Hepatocyte (in vitro differentiated cells): ENCODE measurements around the gene KIAA0930. TPM values are rescaled to one million over a fixed set of nuclear protein-coding genes. Genes with fewer than 3 reads are reported as not detected.

Experiments
- DNase-seq: peaks from one replicate; pipeline ENCODE4 v3.0.0-alpha.2; 2016; ENCODE audit warnings: low spot score
- H2AFZ ChIP-seq: fragments of 200-600 bp; sonication (generic); 2 replicates; pipeline ENCODE4 v1.6.0; 2016; ENCODE audit warnings: antibody characterized with exemption, mild to moderate bottlenecking
- H3K27ac ChIP-seq: fragments of 200-600 bp; sonication (generic); 2 replicates; pipeline ENCODE4 v1.5.1; 2016; ENCODE audit warnings: mild to moderate bottlenecking
- H3K27me3 ChIP-seq: fragments of 200-600 bp; sonication (generic); 2 replicates; pipeline ENCODE4 v1.6.1; 2016
- H3K36me3 ChIP-seq: fragments of 200-600 bp; sonication (generic); replicated peaks from 2 replicates; pipeline ENCODE4 v1.5.1; 2016; ENCODE audit warnings: low read depth; ENCODE audit not compliant: insufficient read depth
- H3K4me1 ChIP-seq: fragments of 200-600 bp; sonication (generic); 2 replicates; pipeline ENCODE4 v1.5.1; 2016; ENCODE audit warnings: mild to moderate bottlenecking, moderate library complexity; ENCODE audit not compliant: insufficient read depth
- H3K4me2 ChIP-seq: fragments of 200-600 bp; sonication (generic); 2 replicates; pipeline ENCODE4 v1.6.0; 2016
- H3K4me3 ChIP-seq: fragments of 200-600 bp; sonication (generic); 2 replicates; pipeline ENCODE4 v1.5.1; 2016; ENCODE audit warnings: mild to moderate bottlenecking
- H3K79me2 ChIP-seq: fragments of 200-600 bp; sonication (generic); 2 replicates; pipeline ENCODE4 v1.6.0; 2017; ENCODE audit warnings: mild to moderate bottlenecking
- H3K9me2 ChIP-seq: fragments of 200-600 bp; sonication (generic); replicated peaks from 2 replicates; pipeline ENCODE4 v1.6.0; 2017; ENCODE audit warnings: mild to moderate bottlenecking; ENCODE audit not compliant: insufficient read depth
- H3K9me3 ChIP-seq: fragments of 200-600 bp; sonication (generic); 2 replicates; pipeline ENCODE4 v1.5.1; 2016; ENCODE audit warnings: low read depth, mild to moderate bottlenecking
- H4K20me1 ChIP-seq: fragments of 200-600 bp; sonication (generic); 2 replicates; pipeline ENCODE4 v1.6.0; 2016; ENCODE audit warnings: mild to moderate bottlenecking; ENCODE audit not compliant: insufficient read depth, poor library complexity, severe bottlenecking
- CTCF ChIP-seq: fragments of 200-600 bp; sonication (generic); IDR thresholded peaks from 2 replicates; pipeline ENCODE4 v1.5.1; 2016; ENCODE audit warnings: antibody characterized with exemption, mild to moderate bottlenecking; ENCODE audit not compliant: poor library complexity
- EZH2 ChIP-seq: fragments of 200-600 bp; sonication (generic); IDR thresholded peaks from 2 replicates; pipeline ENCODE4 v1.6.1; 2016; ENCODE audit warnings: antibody characterized with exemption, mild to moderate bottlenecking, borderline replicate concordance
- EZH2phosphoT487 ChIP-seq: fragments of 200-600 bp; sonication (generic); IDR thresholded peaks from one replicate; pipeline ENCODE4 v1.6.1; 2018; ENCODE audit warnings: antibody characterized with exemption, mild to moderate bottlenecking, low read depth, moderate library complexity; ENCODE audit not compliant: unreplicated experiment, severe bottlenecking
- WGBS: methylation state at CpG from one replicate; pipeline ENCODE4 v1.1.6; 2016; ENCODE audit warnings: low lambda C conversion rate; ENCODE audit errors: missing lambda C conversion rate; 5-methylcytosine and 5-hydroxymethylcytosine counted together
- polyA plus RNA-seq: library from polyadenylated mRNA; unstranded; fragments of >200 nt; fragmentation: Nextera tagmentation; extraction: Ambion mirVana; gene quantifications from 2 replicates; pipeline ENCODE4 v1.2.1, GENCODE V29; 2016
- total RNA-seq: library from RNA; depleted of rRNA; stranded (reverse); fragments of >200 nt; gene quantifications from 2 replicates; pipeline ENCODE4 v1.2.3, GENCODE V29; 2014

The KIAA0930 gene
- total and polyA plus RNA-seq, 2 experiments from 2014 or later, result 30.9 to 42.0 TPM

DNA sequence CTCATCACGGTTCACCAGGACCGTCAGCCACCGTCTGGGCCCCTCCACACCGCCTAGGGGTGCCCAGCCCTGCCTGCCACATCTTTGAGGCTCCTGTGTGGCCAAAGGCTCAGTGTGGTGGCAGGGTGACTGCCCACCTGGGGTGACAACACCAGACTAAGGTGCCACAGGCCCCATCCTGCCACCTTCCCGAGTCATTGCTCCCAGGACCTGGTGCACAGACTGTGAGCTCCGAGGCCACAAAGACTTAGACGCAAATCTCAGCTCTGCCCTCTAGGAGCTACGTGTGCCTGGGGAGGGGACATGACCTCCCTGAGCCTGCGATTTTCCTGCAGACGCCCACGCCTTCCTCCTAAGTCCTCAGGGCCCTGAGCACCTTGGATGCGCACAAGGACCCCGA is 36.5 kb downstream of the KIAA0930 start:
- H3K36me3 ChIP-seq, result no peaks in the 10 kb centered on the region
- TF ChIP-seq EZH2phosphoT487 (no peak), CTCF (no peak), EZH2 (no peak)
- no peak for DNase-seq

DNA sequence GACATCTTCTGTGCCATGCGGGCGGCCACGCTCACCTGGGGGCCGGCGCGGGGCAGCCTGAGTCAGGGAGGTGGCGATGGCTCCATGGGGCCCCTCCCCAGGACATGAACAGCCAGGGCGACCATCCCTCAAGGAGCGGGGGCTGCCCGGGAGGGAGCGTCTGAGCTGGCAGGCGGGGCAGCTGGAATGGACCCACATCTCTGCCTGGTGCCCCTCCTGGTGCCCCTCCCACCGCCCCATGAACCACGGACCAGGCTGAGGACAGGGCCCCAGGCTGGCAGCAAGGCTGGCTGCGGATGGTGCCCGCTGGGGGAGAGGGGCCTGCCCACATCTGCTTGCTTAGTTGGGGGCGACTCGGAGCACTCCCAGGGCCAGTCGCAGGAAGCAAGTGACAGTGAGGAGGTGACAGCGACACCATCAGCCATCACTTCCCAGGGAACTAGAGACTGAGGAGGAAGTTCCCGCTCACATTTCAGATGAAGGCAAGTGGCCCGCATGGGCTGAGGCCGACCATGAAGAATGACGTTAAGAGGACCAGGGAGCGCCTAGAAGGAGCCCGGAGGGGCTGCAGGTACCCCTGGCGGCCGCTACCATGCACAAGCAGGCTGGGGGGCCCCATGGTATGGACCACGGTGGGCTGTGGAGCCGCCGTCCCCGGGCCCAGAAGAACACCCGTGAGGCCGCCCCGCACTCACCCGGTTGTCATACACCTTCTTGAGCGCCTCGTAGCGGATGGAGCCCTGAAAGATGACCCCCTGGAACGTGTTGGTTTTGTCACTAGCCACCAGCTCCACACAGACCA is 37.3 kb downstream of the KIAA0930 start:
- no peaks in the 10 kb centered on the region for H3K9me2 ChIP-seq
- no peak overlapping the region for H3K27ac ChIP-seq
- WGBS, result 91% methylated on average over 31 of the region's 40 CpGs
- H3K4me1 ChIP-seq, result peaks cover 15% of the 10 kb centered on the region
- H3K4me3 ChIP-seq, result no peak overlapping the region
- no peak for TF ChIP-seq EZH2
- TF ChIP-seq EZH2phosphoT487, result no peak
- TF ChIP-seq CTCF, result no peak
- no peaks in the 10 kb centered on the region for H3K9me3 ChIP-seq
- DNase-seq, result no peak
- H3K79me2 ChIP-seq, result no peaks in the 10 kb centered on the region
- no peak overlapping the region for H2AFZ ChIP-seq
- no peaks in the 10 kb centered on the region for H4K20me1 ChIP-seq
- no peaks in the 10 kb centered on the region for H3K27me3 ChIP-seq
- no peak overlapping the region for H3K4me2 ChIP-seq
- no peaks in the 10 kb centered on the region for H3K36me3 ChIP-seq

More for the DNA sequence above, 36.5 kb downstream of the KIAA0930 start:
- Histone ChIP-seq H3K27me3 (no peaks in the 10 kb centered on the region), H3K4me1 (peaks cover 18% of the 10 kb centered on the region), H4K20me1 (no peaks in the 10 kb centered on the region), H2AFZ (no peak overlapping the region), H3K4me3 (no peak overlapping the region), H3K9me2 (no peaks in the 10 kb centered on the region), H3K27ac (no peak overlapping the region), H3K4me2 (no peak overlapping the region), H3K9me3 (no peaks in the 10 kb centered on the region), H3K79me2 (no peaks in the 10 kb centered on the region)
- 86% methylated on average over 13 of the region's 13 CpGs for WGBS

- no peak for DNase-seq
- no peak overlapping the region for H3K4me3 ChIP-seq
- no peaks in the 10 kb centered on the region for H3K27me3 ChIP-seq
- no peaks in the 10 kb centered on the region for H3K9me3 ChIP-seq
- no peaks in the 10 kb centered on the region for H4K20me1 ChIP-seq
- H3K9me2 ChIP-seq, result no peaks in the 10 kb centered on the region
- no peaks in the 10 kb centered on the region for H3K79me2 ChIP-seq
- no peak overlapping the region for H2AFZ ChIP-seq
- 96% methylated on average over 36 of the region's 36 CpGs for WGBS
- no peak for TF ChIP-seq EZH2
- no peak for TF ChIP-seq CTCF
- no peak for TF ChIP-seq EZH2phosphoT487
- no peak overlapping the region for H3K27ac ChIP-seq
- H3K36me3 ChIP-seq, result no peaks in the 10 kb centered on the region
- H3K4me2 ChIP-seq, result no peak overlapping the region
- H3K4me1 ChIP-seq, result peaks cover 13% of the 10 kb centered on the region
Measured at GRCh38 chr22:45202333-45203149, 38.2 kb downstream of the KIAA0930 start.
